ENCODE data around the gene TICRR. TPM values are rescaled to one million over a fixed set of nuclear protein-coding genes. Genes with fewer than 3 reads are reported as not detected.

Gene TICRR
- total RNA-seq, 1 donor from 2014 or later: 4.8 TPM

GRCh38 chr15:89586651-89587050, 11.4 kb downstream of the TICRR start:
- Mint-ChIP-seq H3K9me3 (ENCODE audit: unreplicated experiment) (no peaks in the 10 kb centered on the region), H3K4me1 (ENCODE audit: unreplicated experiment) (no peaks in the 10 kb centered on the region), H3K4me3 (ENCODE audit: unreplicated experiment) (no peak overlapping the region), H3K27me3 (ENCODE audit: unreplicated experiment) (no peaks in the 10 kb centered on the region), H3K27ac (ENCODE audit: unreplicated experiment) (no peak overlapping the region), H3K36me3 (ENCODE audit: low read depth, unreplicated experiment) (no peaks in the 10 kb centered on the region)
- no peak for TF ChIP-seq CTCF (IDR thresholded peaks at IDR 0.05; ENCODE audit: unreplicated experiment)
- DNase-seq (ENCODE audit: low spot score): no peak

GRCh38 chr15:89587955-89588354, 12.7 kb downstream of the TICRR start:
- no peak overlapping the region for H3K27ac Mint-ChIP-seq (ENCODE audit: unreplicated experiment)
- H3K4me1 Mint-ChIP-seq (ENCODE audit: unreplicated experiment): no peaks in the 10 kb centered on the region
- H3K4me3 Mint-ChIP-seq (ENCODE audit: unreplicated experiment): no peak overlapping the region
- DNase-seq (ENCODE audit: low spot score): no peak
- H3K36me3 Mint-ChIP-seq (ENCODE audit: low read depth, unreplicated experiment): no peaks in the 10 kb centered on the region
- no peaks in the 10 kb centered on the region for H3K9me3 Mint-ChIP-seq (ENCODE audit: unreplicated experiment)
- no peaks in the 10 kb centered on the region for H3K27me3 Mint-ChIP-seq (ENCODE audit: unreplicated experiment)
- TF ChIP-seq CTCF (IDR thresholded peaks at IDR 0.05; ENCODE audit: unreplicated experiment): no peak

GRCh38 chr15:89591834-89592233, 16.6 kb downstream of the TICRR start:
- H3K36me3 Mint-ChIP-seq (ENCODE audit: low read depth, unreplicated experiment): no peaks in the 10 kb centered on the region
- H3K27me3 Mint-ChIP-seq (ENCODE audit: unreplicated experiment): no peaks in the 10 kb centered on the region
- no peak overlapping the region for H3K4me3 Mint-ChIP-seq (ENCODE audit: unreplicated experiment)
- DNase-seq (ENCODE audit: low spot score): no peak
- H3K4me1 Mint-ChIP-seq (ENCODE audit: unreplicated experiment): no peaks in the 10 kb centered on the region
- no peak for TF ChIP-seq CTCF (IDR thresholded peaks at IDR 0.05; ENCODE audit: unreplicated experiment)
- H3K27ac Mint-ChIP-seq (ENCODE audit: unreplicated experiment): no peak overlapping the region
- no peaks in the 10 kb centered on the region for H3K9me3 Mint-ChIP-seq (ENCODE audit: unreplicated experiment)

GRCh38 chr15:89593018-89593417, 17.7 kb downstream of the TICRR start:
- H3K27ac Mint-ChIP-seq (ENCODE audit: unreplicated experiment): no peak overlapping the region

GRCh38 chr15:89599021-89599420, 23.8 kb downstream of the TICRR start:
- Mint-ChIP-seq H3K4me3 (ENCODE audit: unreplicated experiment) (no peak overlapping the region), H3K27ac (ENCODE audit: unreplicated experiment) (no peak overlapping the region), H3K36me3 (ENCODE audit: low read depth, unreplicated experiment) (no peaks in the 10 kb centered on the region), H3K9me3 (ENCODE audit: unreplicated experiment) (no peaks in the 10 kb centered on the region), H3K27me3 (ENCODE audit: unreplicated experiment) (no peaks in the 10 kb centered on the region), H3K4me1 (ENCODE audit: unreplicated experiment) (no peaks in the 10 kb centered on the region)
- TF ChIP-seq CTCF (IDR thresholded peaks at IDR 0.05; ENCODE audit: unreplicated experiment): no peak
- DNase-seq (ENCODE audit: low spot score): no peak

More at GRCh38 chr15:89593018-89593417, 17.7 kb downstream of the TICRR start:
- Mint-ChIP-seq H3K4me1 (ENCODE audit: unreplicated experiment) (no peaks in the 10 kb centered on the region), H3K9me3 (ENCODE audit: unreplicated experiment) (no peaks in the 10 kb centered on the region), H3K4me3 (ENCODE audit: unreplicated experiment) (no peak overlapping the region), H3K36me3 (ENCODE audit: low read depth, unreplicated experiment) (no peaks in the 10 kb centered on the region), H3K27me3 (ENCODE audit: unreplicated experiment) (no peaks in the 10 kb centered on the region)
- DNase-seq (ENCODE audit: low spot score): no peak
- TF ChIP-seq CTCF (IDR thresholded peaks at IDR 0.05; ENCODE audit: unreplicated experiment): no peak

Data from endothelial cell (in vitro differentiated cells).